NCI-H2227 (cell line): ENCODE measurements around the gene AHRR.
"Not testable (repeated sequence)": the region's sequence is repeated elsewhere in the genome, so short reads cannot be mapped to it uniquely, and the experiment has no call there.

Experiments
- DNase-seq: peaks from one replicate; lab custom pipeline; 2025; ENCODE audit not compliant: unreplicated experiment; lab: John Stamatoyannopoulos, UW

The AHRR gene

DNA sequence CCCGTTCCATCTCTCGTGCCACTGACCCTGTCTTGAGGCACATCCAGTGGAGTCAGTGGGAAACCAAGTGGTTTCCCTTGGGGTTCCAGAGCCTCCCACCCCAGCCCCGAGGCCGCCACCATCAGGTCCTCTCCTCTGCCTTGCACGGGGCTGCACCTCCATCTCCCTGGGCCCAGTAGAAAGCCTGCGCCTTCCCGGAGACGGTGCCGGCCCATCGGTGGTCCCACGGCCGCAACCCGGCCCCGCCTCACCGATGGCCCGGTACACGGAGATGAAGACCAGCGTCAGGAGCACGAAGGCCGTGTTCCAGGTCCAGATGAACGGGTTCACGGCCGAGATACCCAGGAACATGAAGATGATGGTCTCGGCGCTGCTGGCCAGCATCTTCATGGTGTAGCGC, 161.5 kb downstream of the AHRR start:
- DNase-seq: no peak

DNA sequence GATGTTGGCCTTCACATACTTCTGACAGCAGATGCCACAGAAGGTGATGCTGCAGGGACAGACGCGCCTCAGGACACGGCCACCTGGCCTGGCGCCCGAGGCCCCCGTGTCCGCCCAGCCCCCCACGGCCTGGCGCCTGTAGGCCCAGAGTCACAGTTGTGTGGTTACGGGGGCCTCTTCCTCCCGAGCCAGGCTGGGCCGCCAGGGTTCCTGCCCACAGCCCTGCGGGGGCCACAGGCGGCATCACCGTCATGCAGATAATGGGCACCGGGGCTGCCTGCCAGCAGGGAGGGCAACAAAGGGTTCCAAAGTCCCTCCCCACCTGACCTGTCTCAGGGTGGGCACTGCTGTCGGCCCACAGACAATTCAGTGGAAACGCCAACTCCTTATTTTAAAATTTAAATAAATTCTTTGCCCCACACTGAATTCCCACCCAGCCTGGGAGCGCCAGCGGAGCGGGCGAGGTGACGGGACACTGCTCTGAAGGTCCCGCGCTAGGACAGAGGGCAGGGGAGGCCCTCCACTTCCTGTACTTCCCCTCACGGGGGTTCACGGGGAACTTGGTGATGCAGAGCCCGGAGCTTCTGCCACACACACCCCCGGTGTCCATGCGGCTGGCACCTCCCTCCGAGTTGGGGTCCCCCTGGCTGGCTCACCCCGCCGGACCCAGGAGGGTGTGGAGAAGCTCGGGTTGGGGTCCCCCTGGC, 162.1 kb downstream of the AHRR start:
- no peak for DNase-seq

DNA sequence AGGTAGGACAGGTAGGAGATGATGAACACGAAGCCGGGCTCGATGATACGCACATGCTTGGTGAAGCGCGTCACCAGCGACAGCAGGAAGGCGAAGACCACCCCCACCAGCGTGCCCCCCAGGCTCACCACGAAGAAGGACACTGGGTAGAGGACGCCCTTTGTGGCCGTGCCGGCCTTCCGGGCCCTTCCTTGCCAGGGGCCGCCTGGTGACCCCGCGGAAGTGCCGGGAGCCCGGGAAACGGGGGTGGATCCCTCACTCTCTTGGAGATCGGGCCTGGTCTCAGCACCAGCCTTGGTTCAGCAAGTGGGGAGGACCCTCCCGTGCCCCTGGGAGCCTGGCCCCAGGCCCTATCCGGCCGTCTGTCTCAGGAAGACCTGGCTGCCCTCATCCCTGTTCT, 163.0 kb downstream of the AHRR start:
- DNase-seq: no peak

DNA sequence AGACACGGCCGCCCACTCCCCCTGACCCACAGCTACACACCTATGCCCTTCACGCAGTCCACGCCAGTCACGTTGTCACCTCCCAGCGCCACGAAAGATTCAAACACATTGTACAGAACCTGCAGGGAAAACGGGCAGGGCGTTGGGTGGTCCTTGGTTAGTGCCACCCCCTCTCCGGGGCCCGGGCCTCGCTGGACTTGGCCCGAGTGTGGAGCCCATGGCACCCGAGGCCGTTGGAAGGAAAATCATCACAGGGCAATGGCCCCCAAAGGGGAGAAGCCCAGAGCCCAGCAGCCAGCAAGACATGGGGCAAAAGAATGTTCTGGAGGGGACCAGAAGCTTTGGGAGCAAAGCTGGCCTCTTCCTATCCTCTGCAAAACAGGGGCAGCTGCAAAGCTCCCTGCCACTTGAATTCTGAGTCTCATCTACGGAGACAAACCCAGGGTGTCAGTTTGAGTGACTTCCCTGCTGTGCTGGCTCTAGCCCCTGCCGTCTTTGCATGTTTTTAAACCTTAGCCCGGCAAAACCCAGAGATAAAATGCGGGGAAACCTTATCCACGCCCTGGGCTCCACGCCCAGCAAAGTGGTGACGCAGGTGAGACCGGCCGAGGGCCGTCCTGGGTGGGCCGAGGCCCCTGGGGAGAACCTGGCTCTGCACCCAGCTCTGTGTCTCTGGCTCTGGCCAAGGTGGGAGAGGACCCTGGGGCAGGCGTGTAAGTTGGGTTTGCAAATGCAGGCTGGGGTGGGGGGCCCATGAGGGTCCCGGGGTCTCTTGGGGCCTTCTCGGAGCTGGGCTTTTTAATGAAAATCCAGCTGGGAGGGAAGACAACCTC, 163.8 kb downstream of the AHRR start:
- DNase-seq: no peak

DNA sequence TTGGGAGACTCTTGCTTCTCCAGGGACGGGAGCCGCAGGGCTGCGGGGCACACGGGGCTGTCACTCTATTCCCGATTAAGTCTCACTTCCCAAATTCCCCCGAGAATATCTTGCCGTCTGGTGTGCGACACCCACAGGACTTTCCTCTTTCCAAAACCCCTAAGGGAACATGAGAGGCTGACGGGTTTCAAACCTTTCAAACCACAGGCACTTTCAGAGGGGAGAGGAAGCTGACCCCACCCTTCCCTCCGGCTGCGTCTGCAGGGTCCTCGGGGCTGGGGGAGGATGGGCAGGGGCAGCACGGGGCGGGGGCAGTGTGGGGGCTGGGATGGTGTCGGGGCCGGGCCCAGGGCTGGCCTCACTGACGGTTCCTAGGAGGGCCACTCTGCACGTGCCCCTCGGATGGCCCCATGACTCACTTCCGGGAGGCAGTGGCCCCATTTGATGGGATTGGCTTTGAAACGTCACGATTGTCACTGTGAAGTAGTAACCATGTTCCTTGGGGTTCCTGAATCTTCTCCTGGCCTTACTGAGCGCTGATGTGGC, 164.5 kb downstream of the AHRR start:
- DNase-seq: no peak

DNA sequence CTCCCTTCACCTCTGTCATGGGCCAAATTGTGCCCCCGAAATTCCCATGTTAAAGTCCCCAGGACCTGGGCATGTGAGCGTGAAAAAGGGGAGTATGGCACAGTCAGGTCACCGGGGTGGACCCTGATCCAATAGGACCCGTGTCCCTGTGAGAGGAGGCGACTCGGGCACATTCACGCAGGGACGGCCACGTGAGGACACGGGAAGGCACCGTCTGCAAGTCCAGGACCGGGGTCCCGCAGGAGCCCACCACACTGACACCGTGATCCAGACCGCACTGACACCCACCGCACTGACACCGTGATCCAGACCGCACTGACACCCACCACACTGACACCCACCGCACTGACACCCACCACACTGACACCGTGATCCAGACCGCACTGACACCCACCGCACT, 165.1 kb downstream of the AHRR start:
- not testable (repeated sequence) for DNase-seq
